NCI-H510A (cell line): ENCODE results near the gene HIGD2A.

ENCODE experiments used
- DNase-seq: peaks from one replicate; lab custom pipeline; 2025; lab: John Stamatoyannopoulos, UW

Gene HIGD2A, protein sequence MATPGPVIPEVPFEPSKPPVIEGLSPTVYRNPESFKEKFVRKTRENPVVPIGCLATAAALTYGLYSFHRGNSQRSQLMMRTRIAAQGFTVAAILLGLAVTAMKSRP

DNA sequence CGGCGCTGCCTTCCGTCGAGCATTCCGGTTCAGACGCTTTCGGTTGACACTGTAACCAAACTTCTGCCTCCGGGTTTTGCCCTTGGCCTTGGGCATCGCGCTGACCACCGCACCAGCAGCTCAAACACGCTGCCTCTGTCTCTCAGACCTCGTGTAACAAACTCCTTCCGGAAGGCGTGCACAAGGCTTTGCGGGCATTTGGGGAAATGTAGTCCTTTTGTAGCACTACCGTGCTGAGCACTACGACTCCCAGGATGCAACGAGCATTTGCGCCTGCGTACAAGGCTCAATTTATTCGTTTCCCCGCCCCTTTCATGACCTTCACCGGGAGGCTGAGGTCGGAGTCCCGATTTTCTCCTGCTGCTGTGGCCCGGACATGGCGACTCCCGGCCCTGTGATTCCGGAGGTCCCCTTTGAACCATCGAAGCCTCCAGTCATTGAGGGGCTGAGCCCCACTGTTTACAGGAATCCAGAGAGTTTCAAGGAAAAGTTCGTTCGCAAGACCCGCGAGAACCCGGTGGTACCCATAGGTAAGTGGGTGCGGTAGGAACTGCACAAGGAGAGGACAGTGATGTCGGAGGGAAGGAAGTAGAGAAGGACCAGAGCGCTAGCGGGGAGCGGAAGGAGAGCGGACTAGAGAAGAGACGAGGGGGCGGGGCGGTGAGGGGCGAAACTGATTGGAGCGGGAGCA lies at the start of gene HIGD2A, which contains the start of gene NOP16:
HIGD2A (plus strand) TSS at position 308 of the 691 bp plus-strand sequence; CDS start at position 377, 69 bp downstream.
NOP16 (minus strand) TSS at position 155 of the 691 bp plus-strand sequence; CDS start at position 96, 59 bp downstream.
- peak; percentile 95 for DNase-seq

DNA sequence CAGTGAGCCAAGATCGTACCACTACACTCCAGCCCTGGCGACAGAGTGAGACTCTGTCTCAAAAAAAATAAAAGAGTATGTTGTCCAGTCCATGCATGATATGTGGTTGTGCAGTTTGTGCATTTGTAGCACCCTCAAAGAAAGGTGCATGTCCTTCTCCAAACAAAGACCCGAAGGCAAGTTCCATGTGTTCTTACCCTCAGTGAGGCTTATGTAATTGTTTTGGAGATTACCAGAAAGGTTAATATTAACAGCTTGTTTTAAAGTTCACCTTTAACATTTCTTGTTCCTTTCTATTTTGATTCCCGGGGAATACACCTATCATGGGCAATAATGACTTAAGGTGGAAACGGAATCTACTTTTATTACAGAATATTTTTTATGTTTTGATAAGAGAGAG lies 49.2 kb upstream of the HIGD2A start:
- DNase-seq, result no peak

DNA sequence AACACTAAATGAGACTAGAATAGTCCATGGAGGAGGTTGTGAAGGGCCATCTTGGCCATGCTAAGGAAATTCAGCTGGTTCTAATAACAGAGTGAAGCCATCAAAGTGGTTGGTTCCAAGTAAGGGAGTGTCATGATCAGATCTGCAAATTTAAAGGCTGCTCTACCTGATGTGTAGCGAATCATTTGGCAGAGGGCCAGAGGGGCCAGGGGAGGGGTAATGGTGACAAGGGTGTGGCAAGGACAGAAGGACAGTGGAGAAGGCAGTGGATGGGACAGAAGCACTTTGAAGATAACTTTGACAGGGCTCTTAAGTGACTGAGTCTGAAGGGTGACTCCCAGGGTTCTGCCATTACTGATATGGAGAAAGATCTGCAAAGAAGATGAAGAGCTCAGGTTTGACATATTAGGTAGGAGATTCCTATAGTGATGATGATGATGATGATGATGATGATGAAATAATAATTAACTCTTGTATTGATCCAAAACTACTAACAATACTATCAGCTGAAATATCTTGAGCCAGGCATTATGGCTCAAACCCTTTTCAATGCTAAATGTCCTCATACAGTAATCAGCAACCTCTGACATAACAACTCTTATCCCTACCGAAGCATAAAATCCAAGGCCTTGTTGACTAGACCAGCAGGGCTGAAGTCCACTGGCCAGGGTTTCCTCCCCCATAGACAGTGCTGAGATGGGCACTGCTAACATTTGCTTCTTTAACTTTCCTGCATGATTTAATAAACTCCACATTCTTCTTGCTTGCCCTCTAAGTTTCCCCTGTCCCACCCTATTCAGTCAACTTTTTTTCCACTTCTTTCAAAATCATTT lies 47.0 kb upstream of the HIGD2A start:
- no peak for DNase-seq

DNA sequence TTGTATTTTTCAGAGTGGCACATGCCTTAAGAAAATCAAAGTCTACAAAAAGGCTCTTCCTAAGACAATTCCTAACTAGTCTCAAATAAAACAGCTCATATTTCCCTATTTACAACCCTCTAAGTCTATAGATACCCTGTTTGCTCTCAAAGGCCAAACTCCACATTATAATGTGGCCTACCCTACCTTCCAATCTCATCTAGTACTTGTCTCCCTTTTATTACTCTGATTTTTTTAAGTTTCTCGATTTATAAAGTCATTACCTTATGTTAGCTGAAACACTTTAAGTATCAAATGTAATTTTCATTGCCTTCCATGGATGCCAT lies 46.4 kb upstream of the HIGD2A start:
- DNase-seq, result no peak

DNA sequence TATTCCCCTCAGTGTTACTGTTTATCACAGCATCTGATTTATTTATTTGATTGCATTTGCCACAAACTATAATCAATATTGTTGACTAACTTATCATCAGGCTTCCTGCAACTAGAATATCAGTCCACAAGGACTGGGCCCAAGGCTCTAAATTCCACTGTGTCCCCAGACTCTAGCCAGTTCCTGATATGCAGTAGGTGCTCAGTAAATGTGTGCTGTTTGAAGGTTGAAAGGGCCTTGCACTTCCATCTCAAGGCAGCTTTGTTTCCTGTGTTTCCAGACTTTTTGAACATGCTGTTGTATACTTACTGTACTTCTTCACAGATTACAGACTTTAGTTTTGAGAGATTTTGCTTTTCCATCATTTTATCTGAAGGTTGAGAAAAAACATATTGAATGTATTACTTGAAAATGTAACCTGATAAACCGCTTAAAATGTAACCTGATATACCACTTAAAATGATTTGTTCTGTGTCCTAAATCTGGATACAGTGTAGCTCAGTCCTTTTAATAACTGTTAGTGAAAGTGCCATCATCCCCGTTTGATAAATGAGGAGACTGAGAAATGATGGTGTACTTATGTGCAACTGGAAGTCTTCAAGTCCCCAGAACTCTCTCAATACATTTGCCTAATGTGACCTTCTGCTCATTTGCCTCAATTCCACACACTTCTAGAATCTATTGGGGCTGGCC lies 45.6 kb upstream of the HIGD2A start:
- no peak for DNase-seq

DNA sequence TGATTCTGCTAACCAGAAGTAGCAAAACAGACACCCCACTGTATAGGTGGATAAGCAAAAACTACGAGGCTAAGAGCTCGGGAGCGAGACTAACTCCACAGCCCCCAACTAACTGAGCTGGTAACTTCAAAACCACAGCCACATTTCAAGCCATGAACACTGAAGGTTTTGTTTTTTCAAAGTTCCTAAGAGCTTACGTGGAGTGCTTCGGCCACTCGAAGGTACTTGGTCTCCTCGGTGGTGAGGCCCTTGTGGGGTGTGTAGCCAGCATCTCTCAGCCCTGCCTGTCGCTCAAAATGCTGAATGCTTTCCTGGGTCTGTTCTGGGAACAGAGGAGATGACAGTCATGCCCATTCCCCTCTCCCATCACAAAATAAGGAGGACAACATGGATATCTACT lies 38.1 kb upstream of the HIGD2A start:
- no peak for DNase-seq

DNA sequence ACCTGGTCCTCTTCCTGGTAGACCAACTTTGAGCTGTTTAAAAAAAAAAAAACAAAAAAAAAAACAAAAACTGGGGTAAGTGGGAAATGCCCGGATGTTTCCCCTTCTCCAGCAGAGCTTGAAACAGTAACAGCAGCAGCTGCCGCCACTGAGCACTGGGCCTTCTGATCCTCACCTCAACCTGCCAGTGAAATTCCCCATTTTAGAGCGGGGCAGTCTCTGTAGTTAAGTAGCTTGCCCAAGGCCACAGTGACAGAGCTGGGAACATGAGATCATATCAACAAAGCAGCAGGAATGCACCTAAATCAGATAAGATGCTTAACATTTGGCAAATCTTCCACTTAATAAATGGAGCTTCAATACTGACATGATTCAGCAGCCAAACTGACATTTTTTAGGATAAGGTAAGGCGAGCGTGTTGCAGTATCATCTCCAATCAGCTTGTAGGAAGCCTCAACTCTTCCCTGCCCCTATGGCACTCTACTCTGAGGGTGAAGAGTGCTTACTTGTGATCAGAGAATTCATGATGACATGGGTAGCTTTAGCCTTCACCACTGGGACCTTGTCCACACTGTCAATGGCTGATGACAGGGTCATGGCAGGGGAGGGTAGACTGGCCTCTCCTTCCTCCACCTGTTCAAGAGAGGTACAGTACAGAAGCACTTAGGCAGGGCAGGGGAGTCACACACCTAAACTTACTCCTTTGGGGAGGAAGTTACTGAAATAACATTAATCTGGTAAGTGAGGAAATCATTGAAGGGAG lies 36.3 kb upstream of the HIGD2A start:
- DNase-seq, result no peak

DNA sequence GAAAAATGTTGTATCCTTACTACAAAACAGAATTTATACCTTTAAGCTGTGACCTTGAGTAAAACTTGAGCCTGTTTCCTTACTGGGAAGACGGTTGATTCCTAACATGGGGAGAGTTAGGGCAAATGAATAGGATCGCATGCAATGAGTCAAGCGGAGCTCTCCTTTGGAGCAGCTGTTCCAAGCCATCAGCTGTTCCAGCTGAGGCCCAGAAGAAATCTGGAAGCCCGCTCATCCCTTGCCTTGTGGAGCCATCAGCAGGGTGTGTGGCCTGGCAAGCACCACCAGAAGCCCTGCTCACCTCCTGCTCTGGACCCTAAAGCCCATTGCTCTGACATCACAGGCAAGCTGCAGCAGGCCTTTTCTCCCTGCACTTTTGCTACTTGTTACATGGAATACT lies 35.0 kb upstream of the HIGD2A start:
- DNase-seq, result no peak

DNA sequence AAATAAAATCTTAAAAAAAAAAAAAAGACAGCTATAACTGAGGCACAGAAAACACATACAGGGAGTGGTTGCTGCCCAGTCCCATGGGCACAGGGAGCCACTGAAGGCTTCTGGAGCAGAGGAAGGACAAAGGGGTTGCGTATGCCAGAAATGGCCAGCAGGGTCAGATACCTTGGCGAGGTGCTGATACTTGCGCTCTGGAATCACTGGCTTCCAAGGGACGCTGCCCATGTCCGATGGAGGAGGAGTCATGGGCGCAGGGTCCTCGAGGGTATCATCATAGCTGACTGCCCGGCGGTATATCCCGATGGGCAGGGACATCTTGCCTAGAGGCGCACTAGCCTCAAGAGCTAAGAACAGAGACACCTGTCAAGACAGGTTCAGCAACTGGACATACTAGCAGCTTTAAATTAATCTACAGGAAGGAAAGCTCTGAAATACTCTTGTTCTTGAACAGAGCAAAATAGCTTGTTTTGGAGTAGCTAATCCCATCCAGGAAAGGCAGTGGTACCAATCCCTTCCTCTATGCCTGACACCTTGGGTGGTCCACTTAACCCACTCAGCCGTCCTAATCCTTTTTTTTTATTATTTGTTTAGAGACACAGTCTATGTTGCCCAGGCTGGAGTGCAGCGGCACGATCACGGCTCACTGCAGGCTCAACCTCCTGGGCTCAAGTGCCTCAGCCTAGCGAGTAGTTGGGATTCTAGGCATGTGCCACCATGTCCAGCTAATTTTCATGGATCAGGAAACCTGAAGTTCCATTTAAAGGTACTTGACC lies 33.0 kb upstream of the HIGD2A start:
- DNase-seq, result peak; percentile 36

DNA sequence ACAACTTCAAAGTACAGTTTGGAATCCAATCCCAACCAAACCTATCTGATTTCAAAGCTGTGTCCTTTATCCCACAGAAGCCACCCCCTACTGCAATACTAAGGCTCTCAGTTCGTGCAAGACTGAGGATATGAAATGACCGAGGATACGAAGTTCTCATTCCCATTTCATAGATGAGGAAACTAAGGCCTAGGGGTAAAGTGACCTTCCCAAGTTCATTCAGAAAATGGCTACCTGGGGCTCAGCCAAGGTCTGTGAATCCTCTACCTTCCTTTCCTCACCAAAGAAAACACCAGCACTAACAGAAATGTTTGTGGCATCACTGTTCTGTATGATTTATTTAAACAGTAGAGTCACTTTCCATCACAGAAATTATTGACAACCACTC lies 32.4 kb upstream of the HIGD2A start:
- DNase-seq, result no peak

DNA sequence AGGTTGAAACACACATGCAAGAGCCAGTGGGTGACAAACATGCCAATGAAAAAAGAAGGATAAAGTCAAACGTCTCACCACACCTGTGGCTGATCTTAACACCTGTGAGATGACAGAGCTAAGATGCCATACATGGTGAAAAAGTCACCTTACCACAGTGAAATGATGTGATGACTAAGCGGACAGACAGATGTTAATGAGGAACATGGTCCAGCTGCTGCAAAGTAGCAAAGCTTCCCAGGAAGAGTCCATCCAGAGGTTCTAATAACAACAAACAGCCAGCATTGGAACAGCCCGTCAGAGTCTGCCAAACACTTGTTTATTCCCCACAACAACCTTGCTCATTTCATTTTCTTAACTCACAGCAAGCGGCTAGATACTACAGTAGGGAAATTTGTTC lies 28.9 kb upstream of the HIGD2A start:
- no peak for DNase-seq

DNA sequence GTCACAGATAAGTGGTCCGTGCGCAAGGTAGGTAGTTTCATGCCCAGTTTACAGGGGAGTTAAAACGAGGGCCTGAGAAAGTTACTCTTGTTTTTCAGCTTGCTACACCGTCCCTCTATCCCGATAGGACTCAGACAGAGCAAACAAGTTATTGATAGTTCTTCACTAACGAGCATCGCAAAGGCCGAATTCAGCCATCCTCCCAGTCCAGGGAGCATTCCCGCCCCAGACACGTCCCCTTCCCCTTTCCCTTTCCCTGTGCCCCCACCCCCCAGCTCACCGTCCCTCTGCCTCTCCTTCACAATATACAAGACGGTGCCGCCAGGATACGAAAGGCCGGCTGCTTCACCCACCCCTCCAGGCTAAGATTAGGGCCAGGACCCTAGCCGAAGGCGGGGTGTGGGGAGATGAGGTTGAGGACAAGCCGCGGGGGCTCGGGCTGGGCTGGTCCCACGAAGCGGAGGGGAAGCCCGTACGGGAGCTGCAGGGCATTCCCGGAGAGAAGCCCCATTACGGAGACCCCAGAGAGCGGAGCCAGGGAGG lies 27.6 kb upstream of the HIGD2A start:
- DNase-seq, result no peak

DNA sequence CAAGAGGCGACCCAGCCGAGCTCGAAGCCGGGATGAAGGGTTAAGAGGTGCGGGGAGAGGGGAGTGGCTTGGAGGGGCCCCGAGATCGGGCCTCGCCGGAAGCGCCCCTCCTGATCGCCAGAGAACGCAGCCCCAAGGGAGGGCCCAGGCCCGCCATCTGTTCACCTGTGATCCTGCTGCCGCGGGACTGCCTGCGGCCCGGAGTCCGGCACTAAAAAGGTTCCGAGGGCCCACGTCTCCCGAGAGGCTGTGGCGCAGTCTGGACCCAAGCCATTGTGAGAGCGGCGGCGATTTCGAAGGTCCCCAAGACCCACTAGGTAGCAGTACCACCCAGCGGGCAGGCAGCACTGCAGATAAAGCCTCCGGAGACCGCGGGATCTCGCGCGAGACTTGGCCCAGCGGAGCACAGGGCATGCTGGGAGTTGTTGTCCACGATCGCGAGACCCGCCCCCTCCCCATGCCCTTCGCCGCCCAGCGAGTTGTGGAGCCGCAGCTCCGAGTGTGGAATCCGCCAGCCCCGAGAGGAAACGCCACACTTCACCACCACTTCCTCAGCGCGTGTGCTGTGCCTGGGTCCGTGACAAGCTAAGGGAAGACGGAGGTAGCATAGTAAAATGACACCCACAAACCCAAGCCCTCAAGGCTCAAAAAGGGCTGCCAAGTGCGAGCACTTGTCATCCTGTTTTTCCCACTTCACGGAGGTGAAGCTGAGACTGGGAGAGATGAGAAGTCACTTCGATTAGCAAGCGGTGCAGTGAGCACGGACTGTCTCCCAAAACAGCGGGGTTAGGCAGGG lies 26.9 kb upstream of the HIGD2A start, which contains the start of gene KIAA1191:
KIAA1191 (minus strand) TSS at position 328 of the 796 bp plus-strand sequence. CDS start 2,256 bp downstream, outside the sequence.
- DNase-seq, result peak; percentile 65

DNA sequence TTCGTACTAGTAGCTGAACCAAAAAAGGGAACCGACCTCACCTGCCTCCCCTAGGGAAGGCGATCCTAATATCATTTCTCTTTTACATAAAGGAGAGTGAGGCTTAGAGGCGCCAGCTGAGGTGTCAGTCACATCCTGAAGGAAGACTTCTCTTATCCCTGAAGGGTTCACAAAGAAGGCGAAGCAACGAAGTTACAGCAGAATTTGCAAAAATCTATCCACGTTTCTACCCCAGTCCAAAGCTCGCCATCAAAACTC lies 26.4 kb upstream of the HIGD2A start:
- no peak for DNase-seq

DNA sequence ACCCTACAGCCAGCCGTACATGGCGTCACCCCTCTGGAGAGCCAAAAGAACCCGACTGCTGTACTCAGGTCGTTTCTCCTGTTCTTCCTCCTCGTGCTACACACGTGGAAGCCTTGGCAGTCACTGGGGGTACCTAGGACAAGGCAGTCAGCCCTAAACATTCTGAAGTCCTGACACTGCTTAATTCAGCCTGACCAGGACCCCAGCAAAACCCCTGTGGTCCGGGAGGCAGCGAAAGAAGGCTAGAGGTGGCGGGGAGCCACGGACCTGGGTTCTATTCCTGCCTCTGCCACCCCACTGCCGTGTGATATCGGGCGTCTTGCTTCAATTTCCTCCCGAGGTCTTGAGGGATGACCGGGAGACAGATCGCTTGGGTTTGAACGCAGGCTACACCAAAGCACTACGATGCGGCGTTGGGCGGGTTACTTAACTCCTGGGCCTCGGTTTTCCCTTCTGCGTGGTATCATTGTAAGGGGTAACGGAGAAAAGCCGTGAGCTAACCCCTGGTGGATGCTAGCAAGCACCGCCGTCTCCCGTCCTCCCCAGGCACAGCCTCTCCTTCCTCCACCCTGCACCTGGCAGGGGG lies 23.7 kb upstream of the HIGD2A start:
- no peak for DNase-seq

DNA sequence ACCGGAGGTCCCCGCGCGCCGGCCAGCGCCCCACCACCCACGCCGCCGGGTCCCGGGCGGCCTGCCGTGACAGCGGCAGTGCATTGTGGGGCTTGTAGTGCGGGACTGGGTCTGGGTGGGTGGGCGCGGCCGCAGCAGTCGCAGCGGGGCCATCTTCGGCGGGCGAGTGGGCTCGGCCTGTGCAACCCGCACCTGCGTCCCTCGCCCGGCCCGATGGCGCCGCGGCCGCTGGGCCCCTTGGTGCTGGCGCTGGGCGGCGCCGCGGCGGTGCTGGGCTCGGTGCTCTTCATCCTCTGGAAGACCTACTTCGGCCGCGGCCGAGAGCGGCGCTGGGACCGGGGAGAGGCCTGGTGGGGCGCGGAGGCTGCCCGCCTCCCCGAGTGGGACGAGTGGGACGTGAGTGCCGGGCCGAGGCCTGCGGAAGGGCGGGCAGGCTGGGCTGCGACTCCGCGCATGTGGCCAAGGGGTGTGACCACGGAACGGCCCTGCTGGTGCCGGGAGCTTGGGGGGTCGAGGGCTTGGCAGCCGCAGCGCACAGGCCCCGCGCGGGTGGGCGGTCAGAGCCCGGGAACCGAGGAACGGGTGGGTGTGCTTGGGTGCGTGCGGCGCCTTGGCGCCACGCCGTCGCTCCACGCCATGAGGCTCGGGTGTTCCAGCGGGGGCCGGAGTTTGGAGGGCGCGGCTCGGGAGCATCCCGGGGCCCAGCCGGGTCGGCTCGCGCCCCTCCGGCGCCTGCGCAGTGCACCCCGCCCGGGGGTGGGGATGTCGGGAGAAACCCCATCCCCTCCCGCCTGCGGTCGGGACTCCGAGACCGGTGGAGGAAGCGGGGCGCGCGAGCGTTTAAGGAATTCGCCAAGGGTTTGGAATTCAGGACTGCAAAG lies 23.0 kb upstream of the HIGD2A start, which contains the start of gene ARL10:
ARL10 (plus strand) TSS at position 137 of the 881 bp plus-strand sequence; CDS start at position 214, 77 bp downstream.
- DNase-seq, result no peak

DNA sequence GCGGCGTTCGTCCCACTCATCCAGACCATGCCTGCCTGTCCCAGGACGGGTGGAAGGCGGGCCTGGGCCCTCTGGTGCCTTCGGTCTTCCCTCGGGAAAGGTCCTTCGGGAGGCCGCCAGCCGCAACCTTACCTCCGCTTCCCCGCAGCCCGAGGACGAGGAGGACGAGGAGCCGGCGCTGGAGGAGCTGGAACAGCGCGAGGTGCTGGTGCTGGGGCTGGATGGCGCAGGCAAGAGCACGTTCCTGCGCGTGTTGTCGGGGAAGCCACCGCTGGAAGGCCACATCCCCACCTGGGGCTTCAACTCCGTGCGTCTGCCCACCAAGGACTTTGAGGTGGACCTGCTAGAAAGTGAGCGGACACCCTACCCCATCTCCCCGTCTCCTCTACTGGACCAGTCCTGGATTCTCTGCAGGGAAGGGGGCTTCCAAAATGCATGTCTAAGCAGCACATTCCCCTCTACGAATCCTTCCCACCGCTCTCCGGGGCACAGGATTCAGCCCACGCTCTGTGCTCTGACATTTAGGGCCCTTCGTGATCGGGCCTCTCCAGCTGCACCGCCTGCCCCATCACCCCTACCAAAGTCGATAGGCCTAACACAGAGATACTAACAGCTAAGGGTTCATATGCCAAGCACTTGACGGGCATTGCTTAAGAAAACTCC lies 22.2 kb upstream of the HIGD2A start:
- no peak for DNase-seq

DNA sequence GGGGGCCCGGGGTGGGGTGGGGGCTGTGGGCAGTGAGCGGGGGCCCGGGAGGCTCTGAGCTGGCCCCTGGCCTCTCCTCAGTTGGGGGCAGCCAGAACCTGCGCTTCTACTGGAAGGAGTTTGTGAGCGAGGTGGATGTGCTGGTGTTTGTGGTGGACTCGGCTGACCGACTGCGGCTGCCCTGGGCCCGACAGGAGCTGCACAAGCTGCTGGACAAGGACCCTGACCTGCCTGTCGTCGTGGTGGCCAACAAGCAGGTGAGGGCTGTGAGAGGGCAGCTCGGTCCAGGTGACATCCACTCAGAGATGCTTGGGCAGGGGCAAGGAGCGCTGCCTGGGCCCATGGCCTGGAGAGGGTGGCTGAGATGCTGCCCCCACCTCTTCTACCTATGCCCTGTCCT lies 19.8 kb upstream of the HIGD2A start:
- DNase-seq, result no peak
